Smooth muscle cell of the pulmonary artery (primary cell): Measurements from ENCODE around the gene GNG12. TPM values are rescaled to one million over a fixed set of nuclear protein-coding genes. Genes with fewer than 3 reads are reported as not detected.

ENCODE experiments used
- total RNA-seq: library from RNA; depleted of rRNA; stranded (reverse); fragments of >200 nt; gene quantifications from 2 replicates; pipeline ENCODE4 v1.2.3, GENCODE V29; 2014

Gene GNG12
- 184 and 272 TPM in 2 replicates for total RNA-seq

GRCh38 chr1:67832737-67833601 lies at the start of gene GNG12:
Gene GNG12, minus strand, starts transcription at chr1:67833467. Its CDS starts 125,781 bp downstream, at chr1:67707686.

GRCh38 chr1:67685067-67685557 lies 148.2 kb downstream of the GNG12 start, which contains the start of gene GADD45A:
Gene GADD45A, plus strand, starts transcription at chr1:67685201. Its CDS starts 294 bp downstream, at chr1:67685495.

Other genes starting within 250 kb of the GNG12 start
- gene GADD45A, start 148.3 kb downstream of the GNG12 start, total RNA-seq = 35.3 and 90.9 TPM in 2 replicates
- gene DIRAS3, start 217.2 kb upstream of the GNG12 start, total RNA-seq = 3.3 and 8.8 TPM in 2 replicates